GM18520 (cell line): ENCODE results near the gene HLCS.

ENCODE experiments used
- ATAC-seq: cut with Tn5 transposase; IDR thresholded peaks from one replicate; pipeline ENCODE4 v1.9.1; 2021; ENCODE audit not compliant: unreplicated experiment

The HLCS gene

GRCh38 chr21:36915696-36916245 lies 50.7 kb downstream of the HLCS start:
- ATAC-seq = no peak

GRCh38 chr21:36915014-36915695 lies 51.3 kb downstream of the HLCS start:
- no peak for ATAC-seq

- ATAC-seq = no peak
These were observed 52.0 kb downstream of the HLCS start for GRCh38 chr21:36914244-36915013.

- ATAC-seq = no peak
These were observed 53.0 kb downstream of the HLCS start for GRCh38 chr21:36913247-36914169.

GRCh38 chr21:36910581-36911307 lies 55.7 kb downstream of the HLCS start:
- no peak for ATAC-seq

- no peak for ATAC-seq
These were observed 56.4 kb downstream of the HLCS start for GRCh38 chr21:36909901-36910561.

GRCh38 chr21:36909423-36909822 lies 57.0 kb downstream of the HLCS start:
- ATAC-seq = no peak

- ATAC-seq = no peak
These were observed 58.1 kb downstream of the HLCS start for GRCh38 chr21:36908260-36908908.

- ATAC-seq = no peak
These were observed 62.3 kb downstream of the HLCS start for GRCh38 chr21:36904093-36904666.

GRCh38 chr21:36902793-36903192 lies 63.7 kb downstream of the HLCS start:
- ATAC-seq = no peak

GRCh38 chr21:36902331-36902730 lies 64.1 kb downstream of the HLCS start:
- ATAC-seq = no peak

GRCh38 chr21:36901575-36901974 lies 64.9 kb downstream of the HLCS start:
- ATAC-seq = no peak

- ATAC-seq = no peak
These were observed 72.9 kb downstream of the HLCS start for GRCh38 chr21:36893581-36893980.

GRCh38 chr21:36892201-36892600 lies 74.3 kb downstream of the HLCS start:
- no peak for ATAC-seq

- ATAC-seq = no peak
These were observed 74.8 kb downstream of the HLCS start for GRCh38 chr21:36891692-36892091.

- ATAC-seq = no peak
These were observed 75.3 kb downstream of the HLCS start for GRCh38 chr21:36891121-36891520.

- no peak for ATAC-seq
These were observed 76.4 kb downstream of the HLCS start for GRCh38 chr21:36890086-36890485.

- no peak for ATAC-seq
These were observed 77.1 kb downstream of the HLCS start for GRCh38 chr21:36889401-36889800.

GRCh38 chr21:36888466-36888865 lies 78.0 kb downstream of the HLCS start:
- no peak for ATAC-seq
